ENCODE measurements around the gene TARS1. TPM values are rescaled to one million over a fixed set of nuclear protein-coding genes. Genes with fewer than 3 reads are reported as not detected.

Gene TARS1
- total and polyA plus RNA-seq, 12 donors, result 45.3 to 388 (median 106) TPM

DNA sequence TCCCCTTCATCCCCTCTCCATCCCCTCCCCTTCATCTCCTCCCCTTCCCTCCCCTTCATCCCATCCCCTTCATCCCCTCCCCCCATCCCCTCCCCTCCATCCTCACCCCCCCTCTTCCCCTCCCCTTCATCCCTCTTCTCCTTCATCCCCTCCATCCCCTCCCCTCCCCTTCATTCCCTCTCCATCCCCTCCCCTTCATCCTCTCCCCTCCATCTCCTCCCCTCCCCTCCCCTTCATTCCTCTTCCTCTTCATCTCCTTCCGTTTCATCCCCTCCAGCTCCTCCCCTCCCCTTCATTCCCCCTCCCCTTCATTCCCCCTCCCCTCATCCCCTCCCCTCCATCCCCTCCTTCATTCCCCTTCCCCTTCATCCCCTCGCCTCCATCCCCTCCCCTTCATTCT is 40.1 kb downstream of the TARS1 start:
- WGBS, 4 donors, result 86 to 94% (median 90%) methylated on average over 2 of the region's 2 CpGs; no CpG with 5 or more reads in 1 of the 4 donors
- TF ChIP-seq, protein P1, sequence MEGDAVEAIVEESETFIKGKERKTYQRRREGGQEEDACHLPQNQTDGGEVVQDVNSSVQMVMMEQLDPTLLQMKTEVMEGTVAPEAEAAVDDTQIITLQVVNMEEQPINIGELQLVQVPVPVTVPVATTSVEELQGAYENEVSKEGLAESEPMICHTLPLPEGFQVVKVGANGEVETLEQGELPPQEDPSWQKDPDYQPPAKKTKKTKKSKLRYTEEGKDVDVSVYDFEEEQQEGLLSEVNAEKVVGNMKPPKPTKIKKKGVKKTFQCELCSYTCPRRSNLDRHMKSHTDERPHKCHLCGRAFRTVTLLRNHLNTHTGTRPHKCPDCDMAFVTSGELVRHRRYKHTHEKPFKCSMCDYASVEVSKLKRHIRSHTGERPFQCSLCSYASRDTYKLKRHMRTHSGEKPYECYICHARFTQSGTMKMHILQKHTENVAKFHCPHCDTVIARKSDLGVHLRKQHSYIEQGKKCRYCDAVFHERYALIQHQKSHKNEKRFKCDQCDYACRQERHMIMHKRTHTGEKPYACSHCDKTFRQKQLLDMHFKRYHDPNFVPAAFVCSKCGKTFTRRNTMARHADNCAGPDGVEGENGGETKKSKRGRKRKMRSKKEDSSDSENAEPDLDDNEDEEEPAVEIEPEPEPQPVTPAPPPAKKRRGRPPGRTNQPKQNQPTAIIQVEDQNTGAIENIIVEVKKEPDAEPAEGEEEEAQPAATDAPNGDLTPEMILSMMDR (IDR thresholded peaks at IDR 0.05), result no peak
- TF ChIP-seq POLR2A (IDR thresholded peaks at IDR 0.05), result no peak
- intact Hi-C loops (cut with DNase I), result no loop called here
- DNase-seq, result no peak
- Histone ChIP-seq H3K4me3 (no peak overlapping the region), H3K9me3 (replicated peaks in 1 of 3) (no peaks in the 10 kb centered on the region), H3K4me1 (replicated peaks in 1 of 2) (no peaks in the 10 kb centered on the region), H3K27ac (no peak overlapping the region), H3K36me3 (replicated peaks in 1 of 2) (no peaks in the 10 kb centered on the region), H3K27me3 (no peaks in the 10 kb centered on the region)

DNA sequence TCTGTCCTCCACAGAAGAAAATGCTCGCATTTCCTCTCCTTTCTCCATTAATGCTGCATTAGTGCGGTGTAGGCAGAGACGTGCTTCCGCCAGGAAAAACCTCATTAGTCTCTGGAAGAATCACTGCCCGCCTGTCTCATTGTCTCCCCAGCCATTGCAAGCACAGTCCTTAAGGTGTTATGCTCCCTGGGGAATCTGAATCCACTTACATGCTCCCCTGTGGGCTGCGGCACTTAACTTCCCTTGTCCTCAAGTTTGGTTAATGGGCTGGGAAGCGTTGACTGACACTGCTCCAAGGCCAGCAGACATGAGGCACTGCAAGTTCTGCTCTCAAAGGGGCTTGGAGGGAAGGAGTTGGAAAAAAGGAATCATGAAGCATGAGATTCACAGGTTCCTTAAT is 41.6 kb downstream of the TARS1 start:
- H3K4me1 ChIP-seq (replicated peaks in 1 of 2), result no peaks in the 10 kb centered on the region
- no peaks in the 10 kb centered on the region for H3K9me3 ChIP-seq (replicated peaks in 1 of 3)
- 81 to 96% (median 88%) methylated on average over 7 of the region's 7 CpGs for WGBS, 4 donors
- DNase-seq, result no peak
- H3K36me3 ChIP-seq (replicated peaks in 1 of 2), result no peaks in the 10 kb centered on the region
- no peak overlapping the region for H3K4me3 ChIP-seq
- H3K27ac ChIP-seq, result no peak overlapping the region
- intact Hi-C loops (cut with DNase I), result no loop called here
- no peak for TF ChIP-seq POLR2A (IDR thresholded peaks at IDR 0.05)
- TF ChIP-seq, protein P1 (IDR thresholded peaks at IDR 0.05), result no peak
- no peaks in the 10 kb centered on the region for H3K27me3 ChIP-seq

DNA sequence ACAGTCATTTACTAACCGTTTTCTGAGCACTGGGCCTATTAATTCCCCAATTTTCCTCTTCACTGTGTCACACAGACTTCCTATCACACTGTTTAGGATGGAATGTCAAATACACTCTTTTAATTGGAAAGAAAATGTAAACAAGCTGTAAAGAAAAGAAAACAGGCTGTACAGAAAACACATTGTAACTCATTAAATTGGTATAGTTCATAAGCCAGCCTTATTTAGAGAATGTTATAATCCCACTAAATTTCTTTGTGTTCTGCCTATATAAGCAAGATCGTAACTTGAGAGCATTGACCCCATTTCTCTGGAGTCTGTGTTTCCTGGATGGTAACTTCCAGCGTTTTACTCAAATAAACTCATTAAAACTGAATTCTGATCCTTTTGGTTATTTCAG is 46.5 kb downstream of the TARS1 start:
- Histone ChIP-seq H3K4me1 (replicated peaks in 1 of 2) (no peaks in the 10 kb centered on the region), H3K27ac (no peak overlapping the region), H3K36me3 (replicated peaks in 1 of 2) (no peaks in the 10 kb centered on the region), H3K27me3 (no peaks in the 10 kb centered on the region), H3K4me3 (no peak overlapping the region), H3K9me3 (replicated peaks in 1 of 3) (no peaks in the 10 kb centered on the region)
- 74 to 77% (median 76%) methylated on average over 3 of the region's 3 CpGs for WGBS, 4 donors
- intact Hi-C loops (cut with DNase I), result no loop called here
- TF ChIP-seq, protein P1 (IDR thresholded peaks at IDR 0.05), result no peak
- no peak for TF ChIP-seq POLR2A (IDR thresholded peaks at IDR 0.05)
- DNase-seq, result no peak

DNA sequence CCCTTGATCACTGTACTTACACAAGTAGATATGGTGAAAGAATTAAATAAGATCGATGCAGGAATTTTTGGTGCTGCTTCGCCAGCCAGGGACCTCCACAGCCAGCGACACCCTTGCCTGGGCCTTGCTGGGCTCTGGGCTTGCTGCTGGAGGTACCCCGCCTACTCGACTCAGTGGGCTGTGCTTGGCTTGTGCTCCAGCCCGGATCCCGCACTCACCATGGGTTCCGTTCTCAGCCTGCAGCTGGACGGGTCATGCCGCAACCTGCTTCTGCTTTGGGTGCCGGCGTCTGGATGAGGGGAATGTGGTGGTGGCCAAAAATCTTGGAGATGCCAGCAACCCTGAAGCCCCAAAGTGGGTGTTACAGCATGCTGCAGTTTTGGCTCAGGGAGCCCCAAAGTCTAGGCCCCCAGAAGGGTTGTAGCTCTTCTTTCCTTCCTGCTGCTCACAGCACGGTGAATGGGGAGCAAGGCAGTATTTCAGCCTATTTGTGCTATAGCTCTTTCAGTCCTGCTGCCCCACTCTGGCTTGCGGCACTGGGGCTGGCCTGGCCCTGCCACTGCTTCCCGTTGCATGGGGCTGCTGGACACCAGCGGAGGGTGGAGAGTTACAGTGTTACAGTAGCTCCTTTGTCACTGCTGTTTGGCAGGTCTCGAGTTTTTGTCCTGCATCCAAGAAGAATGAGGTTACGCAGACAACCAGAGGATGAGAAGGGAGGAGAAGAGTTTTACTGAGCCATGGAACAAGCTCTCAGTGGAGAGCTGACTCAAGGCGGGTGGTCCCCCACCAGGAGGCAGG is 48.0 kb downstream of the TARS1 start:
- TF ChIP-seq, protein P1 (IDR thresholded peaks at IDR 0.05), result no peak
- no peak for TF ChIP-seq POLR2A (IDR thresholded peaks at IDR 0.05)
- H3K9me3 ChIP-seq (replicated peaks in 1 of 3), result no peaks in the 10 kb centered on the region

More for the DNA sequence above, 48.0 kb downstream of the TARS1 start:
- intact Hi-C loops (cut with DNase I), result no loop called here
- no peaks in the 10 kb centered on the region for H3K27me3 ChIP-seq
- H3K36me3 ChIP-seq (replicated peaks in 1 of 2), result no peaks in the 10 kb centered on the region
- no peak for DNase-seq
- H3K4me1 ChIP-seq (replicated peaks in 1 of 2), result no peaks in the 10 kb centered on the region
- no peak overlapping the region for H3K27ac ChIP-seq
- no peak overlapping the region for H3K4me3 ChIP-seq
- WGBS, 4 donors, result 93 to 97% (median 95%) methylated on average over 14 to 19 of the region's 19 CpGs

Data from adrenal gland (tissue), 12 donors.